IPS-11a (cell line): ENCODE data around the gene LYZ.

ENCODE experiments used
- H3K4me3 ChIP-seq: one replicate; pipeline ENCODE4 v1.5.1; 2013; ENCODE audit warnings: low read depth, low read length, control low read depth

LYZ gene

GRCh38 chr12:69338120-69338859, 9.9 kb upstream of the LYZ start:
- H3K4me3 ChIP-seq = no peak overlapping the region

GRCh38 chr12:69338936-69339335, 9.2 kb upstream of the LYZ start:
- H3K4me3 ChIP-seq = no peak overlapping the region

- no peak overlapping the region for H3K4me3 ChIP-seq
Measured at GRCh38 chr12:69339999-69340398, 8.2 kb upstream of the LYZ start.

GRCh38 chr12:69341328-69341727, 6.9 kb upstream of the LYZ start:
- no peak overlapping the region for H3K4me3 ChIP-seq

GRCh38 chr12:69342421-69342820, 5.8 kb upstream of the LYZ start:
- no peak overlapping the region for H3K4me3 ChIP-seq

DNA sequence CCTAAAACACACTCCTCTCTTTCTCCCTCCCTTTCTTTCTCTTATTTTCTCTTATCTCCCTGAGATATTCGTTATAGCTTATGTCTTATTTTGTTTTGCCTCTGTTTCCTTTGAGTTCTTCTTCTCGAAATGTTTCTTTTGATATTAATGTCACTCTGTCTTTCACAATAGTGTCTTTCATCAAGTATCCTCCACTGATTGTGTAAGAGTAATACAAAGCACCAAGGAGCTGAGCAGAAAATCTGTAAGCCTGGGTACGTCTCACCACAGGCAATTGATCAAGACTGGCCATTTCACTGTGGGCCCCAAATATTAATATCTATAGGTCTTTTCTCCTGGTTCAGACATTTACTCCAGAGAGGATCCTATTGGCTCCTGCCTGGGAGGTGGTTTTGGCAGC, 4.8 kb upstream of the LYZ start:
- H3K4me3 ChIP-seq = no peak overlapping the region

- H3K4me3 ChIP-seq = no peak overlapping the region
Measured at GRCh38 chr12:69343885-69344612, 4.1 kb upstream of the LYZ start.

GRCh38 chr12:69345077-69345476, 3.1 kb upstream of the LYZ start:
- no peak overlapping the region for H3K4me3 ChIP-seq

- no peak overlapping the region for H3K4me3 ChIP-seq
Measured at GRCh38 chr12:69345742-69346141, 2.4 kb upstream of the LYZ start.

DNA sequence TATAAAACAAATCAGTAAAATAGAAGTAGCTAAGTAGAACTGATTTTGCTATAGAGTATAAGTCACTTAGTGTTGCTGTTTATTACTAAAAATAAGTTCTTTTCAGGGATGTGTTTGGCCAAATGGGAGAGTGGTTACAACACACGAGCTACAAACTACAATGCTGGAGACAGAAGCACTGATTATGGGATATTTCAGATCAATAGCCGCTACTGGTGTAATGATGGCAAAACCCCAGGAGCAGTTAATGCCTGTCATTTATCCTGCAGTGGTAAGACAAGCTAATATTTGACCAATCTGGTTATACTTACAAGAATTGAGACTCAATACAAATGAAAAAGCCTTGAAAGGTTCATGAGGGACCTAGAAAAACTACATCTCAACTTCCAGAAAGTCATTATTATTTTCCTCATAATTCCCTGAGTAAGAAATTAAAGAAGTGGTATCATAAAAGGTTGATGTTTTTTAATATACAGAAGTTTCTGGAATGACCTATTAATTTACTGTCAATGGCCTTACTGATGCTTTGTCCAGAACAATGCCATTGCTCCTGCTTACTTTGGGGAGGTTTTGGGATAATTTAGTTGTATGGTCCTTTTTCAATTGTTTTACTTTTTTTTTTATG, 1.9 kb downstream of the LYZ start:
- H3K4me3 ChIP-seq = no peak overlapping the region

DNA sequence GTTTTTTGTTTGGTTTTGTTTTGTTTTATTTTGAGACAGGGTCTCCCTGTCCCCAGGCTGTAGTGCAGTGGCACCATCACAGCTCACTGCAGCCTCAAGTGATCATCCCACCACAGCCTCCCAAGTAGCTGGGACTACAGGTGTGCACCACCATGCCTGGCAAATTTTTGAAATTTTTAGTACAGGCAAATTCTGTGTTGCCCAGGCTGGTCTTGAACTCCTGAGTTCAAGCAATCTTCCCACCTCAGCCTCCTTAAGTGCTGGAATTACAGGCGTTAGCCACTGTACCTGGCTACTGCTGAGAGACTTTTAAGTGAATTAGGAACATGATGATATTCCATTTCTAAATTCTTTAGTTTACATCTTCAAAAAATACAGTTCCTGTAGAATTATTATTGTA, 2.6 kb downstream of the LYZ start:
- H3K4me3 ChIP-seq = no peak overlapping the region

DNA sequence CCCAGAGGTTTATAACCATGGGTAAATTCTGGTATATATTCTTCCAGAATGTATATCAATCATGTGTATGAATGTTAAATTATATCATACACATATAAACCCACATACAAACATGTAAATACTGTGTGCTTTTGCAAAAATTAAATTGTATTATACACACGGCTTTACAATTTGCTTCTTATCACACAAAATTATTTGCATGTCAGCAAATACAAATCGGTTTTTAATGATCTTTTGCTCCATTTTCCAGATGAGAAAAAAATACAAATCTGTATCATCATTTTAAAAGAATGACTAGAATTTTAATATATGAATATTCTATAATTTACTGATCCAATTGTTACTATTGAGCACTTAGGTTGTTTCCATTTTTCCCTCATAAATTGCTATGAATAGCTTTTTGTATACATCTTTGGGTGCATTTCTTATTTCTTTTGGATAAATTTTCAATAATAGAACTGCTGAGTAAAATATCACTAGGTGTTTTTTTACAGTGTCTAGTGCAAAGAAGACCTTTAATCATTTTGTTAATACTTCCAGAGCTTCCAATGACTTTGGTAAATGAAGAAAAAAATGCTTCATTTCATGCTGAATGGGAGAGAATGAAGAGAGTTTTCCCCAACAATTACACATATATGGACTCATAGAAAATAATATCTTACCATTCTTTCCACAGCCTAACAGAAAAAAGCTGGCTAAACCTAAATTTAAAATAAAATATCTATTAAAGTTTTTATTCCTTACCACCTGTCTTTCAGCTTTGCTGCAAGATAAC, 3.5 kb downstream of the LYZ start:
- no peak overlapping the region for H3K4me3 ChIP-seq

DNA sequence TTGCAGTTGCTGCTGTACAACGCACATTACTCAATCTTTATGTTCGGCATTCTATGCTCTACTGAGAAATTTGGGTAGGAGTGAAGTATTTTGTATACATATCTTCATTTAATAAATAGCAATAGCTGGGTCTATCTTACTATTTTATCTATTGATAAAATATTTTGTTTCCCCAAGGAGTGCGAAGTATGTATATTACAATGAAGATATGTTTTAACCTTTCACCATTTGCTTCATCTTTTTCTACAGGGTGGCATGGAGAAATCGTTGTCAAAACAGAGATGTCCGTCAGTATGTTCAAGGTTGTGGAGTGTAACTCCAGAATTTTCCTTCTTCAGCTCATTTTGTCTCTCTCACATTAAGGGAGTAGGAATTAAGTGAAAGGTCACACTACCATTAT, 4.7 kb downstream of the LYZ start:
- no peak overlapping the region for H3K4me3 ChIP-seq

DNA sequence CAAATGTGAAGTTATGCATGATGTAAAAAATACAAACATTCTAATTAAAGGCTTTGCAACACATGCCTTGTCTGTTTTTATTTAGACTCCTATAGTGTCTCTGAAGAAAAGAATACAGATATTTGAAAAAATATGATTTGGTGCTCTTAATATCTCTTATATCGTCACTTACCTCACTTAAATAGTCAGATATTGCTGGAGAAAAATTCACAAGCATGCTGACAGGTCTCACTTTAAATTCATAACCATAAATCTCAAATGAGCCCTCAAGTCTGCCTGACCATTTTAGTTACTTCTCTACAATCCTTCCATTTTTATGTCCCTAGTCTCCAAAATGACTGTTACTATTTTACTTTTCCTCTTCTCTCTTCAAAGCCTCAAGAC, 6.0 kb downstream of the LYZ start:
- no peak overlapping the region for H3K4me3 ChIP-seq

GRCh38 chr12:69354556-69355187, 6.5 kb downstream of the LYZ start:
- H3K4me3 ChIP-seq = no peak overlapping the region

DNA sequence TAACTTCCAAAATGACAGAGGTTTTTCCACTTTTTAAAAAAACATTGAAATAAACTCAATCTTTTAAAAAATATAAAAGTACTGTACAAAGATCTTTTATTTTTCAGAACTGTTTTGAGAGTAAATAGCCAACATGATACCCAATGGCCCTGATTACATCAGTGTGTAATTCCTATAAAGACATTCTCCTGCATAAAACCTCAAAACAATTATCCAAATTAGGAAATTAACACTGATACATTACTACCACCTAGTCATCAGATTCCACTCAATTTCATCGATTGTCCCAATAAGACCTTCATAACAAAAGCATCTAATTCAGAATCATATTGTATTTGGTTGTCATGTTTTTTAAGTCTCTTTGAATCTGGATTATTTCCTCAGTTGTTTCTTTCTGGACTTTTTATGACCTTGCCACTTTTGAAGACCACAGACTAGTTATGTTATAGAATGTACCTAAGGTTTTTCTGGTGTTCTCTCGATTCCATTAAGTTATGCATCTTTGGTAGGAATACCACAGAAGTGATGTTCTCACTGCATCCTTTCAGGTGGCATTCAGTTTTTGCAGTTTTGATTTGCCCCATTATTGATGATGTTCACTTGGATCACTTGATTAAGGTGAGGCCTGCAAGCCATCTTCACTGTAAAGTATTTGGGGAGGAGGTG, 7.3 kb downstream of the LYZ start:
- no peak overlapping the region for H3K4me3 ChIP-seq

GRCh38 chr12:69359531-69360347, 11.6 kb downstream of the LYZ start, which contains the start of gene YEATS4:
YEATS4 (plus strand) TSS chr12:69359743; CDS start chr12:69359973, 230 bp downstream.
- H3K4me3 ChIP-seq = peak within 1 kb of the TSS; percentile 88

DNA sequence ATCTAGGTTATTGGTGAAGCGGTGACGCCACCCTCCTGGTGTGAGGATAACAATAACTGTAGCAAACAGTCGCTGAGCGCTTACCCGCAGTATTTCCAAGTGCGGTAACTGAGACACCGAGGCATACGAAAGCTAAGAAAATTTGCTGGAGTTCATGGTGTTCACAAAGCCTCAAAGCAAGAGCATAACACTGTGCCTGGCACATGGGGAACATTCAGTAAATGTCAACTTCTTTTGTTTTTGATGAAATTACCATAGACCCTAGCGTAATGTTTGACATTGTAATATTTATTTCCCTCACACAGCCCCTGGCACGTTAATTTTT, 12.1 kb downstream of the LYZ start:
- peak overlapping the region; percentile 88 for H3K4me3 ChIP-seq

GRCh38 chr12:69366796-69367195, 18.6 kb downstream of the LYZ start:
- no peak overlapping the region for H3K4me3 ChIP-seq

DNA sequence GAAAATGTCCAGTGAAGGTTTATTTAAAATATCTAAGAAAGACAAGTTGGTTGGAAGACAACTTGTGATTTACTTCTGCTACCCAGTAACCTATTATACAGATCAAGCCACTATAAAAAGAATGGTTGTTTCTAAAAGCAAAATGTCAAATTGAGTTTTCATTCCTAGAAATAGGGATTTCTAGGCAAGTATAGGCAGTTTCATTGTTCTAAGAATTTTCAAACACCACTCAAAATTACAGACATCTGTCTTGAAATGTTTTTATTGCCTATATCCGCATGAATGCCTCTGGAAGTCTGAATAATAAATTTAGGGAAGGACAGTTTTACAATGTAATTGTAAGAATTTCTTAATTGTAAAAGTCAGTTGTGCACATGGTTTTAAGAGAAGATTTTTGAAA, 20.0 kb downstream of the LYZ start:
- no peak overlapping the region for H3K4me3 ChIP-seq
